Fibroblast of lung (primary cell): ENCODE results near the gene DCPS. TPM values are rescaled to one million over a fixed set of nuclear protein-coding genes. Genes with fewer than 3 reads are reported as not detected.

Experiments
- DNase-seq, 2 donors: peaks; one replicate each; pipeline versions ENCODE4 v3.0.0 to v3.0.0-alpha.2; 2010; ENCODE audit warnings: low read depth in 2 of 2
- H2AFZ ChIP-seq: 2 replicates; pipeline ENCODE4 v1.5.1; 2012; ENCODE audit warnings: low read length, control low read depth, inconsistent platforms
- H3K27ac ChIP-seq: 2 replicates; pipeline ENCODE4 v1.5.1; 2011; ENCODE audit warnings: low read length, control low read depth; ENCODE audit not compliant: insufficient read depth
- H3K27me3 ChIP-seq: 2 replicates; pipeline ENCODE4 v1.5.1; 2011; ENCODE audit warnings: mild to moderate bottlenecking, low read length; ENCODE audit not compliant: control insufficient read depth, insufficient read depth
- H3K36me3 ChIP-seq: 2 replicates; pipeline ENCODE4 v1.5.1; 2011; ENCODE audit warnings: low read length; ENCODE audit not compliant: control insufficient read depth, insufficient read depth
- H3K4me1 ChIP-seq: 2 replicates; pipeline ENCODE4 v1.5.1; 2011; ENCODE audit warnings: low read length; ENCODE audit not compliant: control insufficient read depth, insufficient read depth; ENCODE audit errors: extremely low read depth
- H3K4me2 ChIP-seq: 2 replicates; pipeline ENCODE4 v1.5.1; 2011; ENCODE audit warnings: low read length, control low read depth; ENCODE audit not compliant: insufficient read depth; ENCODE audit errors: extremely low read depth
- H3K4me3 ChIP-seq, 4 experiments: fragments of 200-600 bp in 1 of 4; sonication (generic) in 1 of 4; replicated peaks in 1 of 4; 2 replicates each; pipeline ENCODE4 v1.5.1; 2011 to 2016; ENCODE audit warnings: low read length in 4 of 4, low read depth in 3 of 4, mild to moderate bottlenecking in 3 of 4, control low read depth in 2 of 4, inconsistent platforms in 1 of 4, mixed read lengths in 1 of 4; ENCODE audit not compliant: insufficient read depth in 1 of 4; ENCODE audit errors: control extremely low read depth in 1 of 4
- H3K79me2 ChIP-seq: 2 replicates; pipeline ENCODE4 v1.5.1; 2012; ENCODE audit warnings: mild to moderate bottlenecking, low read length, inconsistent platforms; ENCODE audit not compliant: control insufficient read depth, insufficient read depth
- H3K9ac ChIP-seq: 2 replicates; pipeline ENCODE4 v1.5.1; 2011; ENCODE audit warnings: mild to moderate bottlenecking, low read length, control low read depth; ENCODE audit not compliant: insufficient read depth
- H3K9me3 ChIP-seq: 2 replicates; pipeline ENCODE4 v1.5.1; 2012; ENCODE audit warnings: low read depth, low read length; ENCODE audit not compliant: control insufficient read depth, insufficient read depth
- H4K20me1 ChIP-seq: 2 replicates; pipeline ENCODE4 v1.5.1; 2011; ENCODE audit warnings: low read length; ENCODE audit not compliant: control insufficient read depth, insufficient read depth; ENCODE audit errors: extremely low read depth
- EZH2 ChIP-seq: IDR thresholded peaks from 2 replicates; pipeline ENCODE4 v1.5.1; 2012; ENCODE audit warnings: low read length, control low read depth, mild to moderate bottlenecking; ENCODE audit errors: missing control alignments
- polyA plus RNA-seq, 2 donors: library from polyadenylated mRNA; depleted of rRNA in 1 of 2; stranded (reverse) in 1 of 2; unstranded in 1 of 2; fragments of >200 nt; gene quantifications; 2 replicates each; pipeline ENCODE4 v1.2.1, GENCODE V29; 2011 to 2012; ENCODE audit warnings: missing spikeins in 1 of 2
- total RNA-seq: library from RNA; depleted of rRNA; stranded (reverse); fragments of >200 nt; gene quantifications from 2 replicates; pipeline ENCODE4 v1.2.1, GENCODE V29; 2014
- TF ChIP-seq, protein P1 (sequence below), 2 donors: IDR thresholded peaks in 1 of 2; conservative IDR thresholded peaks in 1 of 2; 1 replicate in 1 of 2; 2 replicates in 1 of 2; pipeline ENCODE4 v1.5.1; 2011 to 2012; ENCODE audit warnings: low read length in 2 of 2, control low read depth in 1 of 2, inconsistent platforms in 1 of 2, low read depth in 1 of 2, mild to moderate bottlenecking in 1 of 2

The DCPS gene
- total and polyA plus RNA-seq, 2 donors (not counting 1 experiment from before 2014, with no cell fraction given) = 13.0 to 22.7 TPM

DNA sequence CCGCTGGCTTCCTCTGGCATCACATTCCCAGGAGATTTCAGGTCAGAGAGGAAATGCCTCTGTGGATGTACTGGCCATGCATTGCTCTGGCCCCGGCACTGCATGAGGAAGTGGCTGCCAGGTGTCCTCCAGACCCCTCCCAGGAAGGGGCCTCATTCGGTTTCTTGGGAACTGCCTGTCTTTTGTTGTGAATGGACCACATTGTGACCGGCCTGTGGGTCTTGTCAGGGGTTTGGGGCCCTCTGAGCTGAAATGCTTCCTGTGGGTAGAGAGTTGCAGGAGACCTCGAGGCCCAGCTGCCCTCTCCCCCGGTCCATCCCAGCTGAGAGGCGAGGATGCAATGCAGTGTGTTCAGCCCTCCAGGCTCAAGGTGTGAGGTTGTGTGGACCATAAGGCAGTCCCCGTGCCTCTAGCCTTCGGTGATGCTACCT, 32.8 kb downstream of the DCPS start:
- H3K4me1 ChIP-seq = peaks cover 18% of the 10 kb centered on the region
- H3K4me2 ChIP-seq = no peak overlapping the region
- no peak overlapping the region for H3K9ac ChIP-seq
- DNase-seq = peak in 1 of 2 donors; percentile 14
- no peak overlapping the region for H2AFZ ChIP-seq
- H3K79me2 ChIP-seq = no peaks in the 10 kb centered on the region
- TF ChIP-seq EZH2 = no peak
- TF ChIP-seq, protein P1, sequence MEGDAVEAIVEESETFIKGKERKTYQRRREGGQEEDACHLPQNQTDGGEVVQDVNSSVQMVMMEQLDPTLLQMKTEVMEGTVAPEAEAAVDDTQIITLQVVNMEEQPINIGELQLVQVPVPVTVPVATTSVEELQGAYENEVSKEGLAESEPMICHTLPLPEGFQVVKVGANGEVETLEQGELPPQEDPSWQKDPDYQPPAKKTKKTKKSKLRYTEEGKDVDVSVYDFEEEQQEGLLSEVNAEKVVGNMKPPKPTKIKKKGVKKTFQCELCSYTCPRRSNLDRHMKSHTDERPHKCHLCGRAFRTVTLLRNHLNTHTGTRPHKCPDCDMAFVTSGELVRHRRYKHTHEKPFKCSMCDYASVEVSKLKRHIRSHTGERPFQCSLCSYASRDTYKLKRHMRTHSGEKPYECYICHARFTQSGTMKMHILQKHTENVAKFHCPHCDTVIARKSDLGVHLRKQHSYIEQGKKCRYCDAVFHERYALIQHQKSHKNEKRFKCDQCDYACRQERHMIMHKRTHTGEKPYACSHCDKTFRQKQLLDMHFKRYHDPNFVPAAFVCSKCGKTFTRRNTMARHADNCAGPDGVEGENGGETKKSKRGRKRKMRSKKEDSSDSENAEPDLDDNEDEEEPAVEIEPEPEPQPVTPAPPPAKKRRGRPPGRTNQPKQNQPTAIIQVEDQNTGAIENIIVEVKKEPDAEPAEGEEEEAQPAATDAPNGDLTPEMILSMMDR (conservative IDR thresholded peaks at IDR 0.05 in 1 of 2, IDR thresholded peaks at IDR 0.05 in 1 of 2; ENCODE audit: low read depth in 1 of 2, low read length in 2 of 2) = no peak
- H3K27me3 ChIP-seq = no peaks in the 10 kb centered on the region
- H3K4me3 ChIP-seq = no peak overlapping the region
- no peak overlapping the region for H3K27ac ChIP-seq
- H3K36me3 ChIP-seq = peaks cover 5% of the 10 kb centered on the region
- no peaks in the 10 kb centered on the region for H3K9me3 ChIP-seq
- H4K20me1 ChIP-seq = no peaks in the 10 kb centered on the region

DNA sequence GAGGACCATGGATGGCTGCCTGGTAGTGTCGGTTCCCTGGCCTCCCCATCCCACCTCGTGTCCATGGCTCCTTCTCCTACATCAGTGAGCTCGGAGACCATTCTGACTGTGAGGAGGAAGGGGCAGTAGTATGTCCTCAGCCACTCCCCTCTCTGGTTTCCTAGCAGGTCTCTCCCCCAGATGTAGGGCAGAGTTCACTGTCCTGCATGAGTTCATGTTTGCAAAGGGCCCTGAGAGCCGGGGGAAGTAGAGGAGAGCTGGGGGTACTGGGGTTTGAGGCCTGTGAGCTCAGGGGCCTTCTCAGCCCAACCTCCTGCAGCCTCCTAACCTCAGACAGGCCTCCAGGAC, 33.2 kb downstream of the DCPS start:
- Histone ChIP-seq H2AFZ (no peak overlapping the region), H3K36me3 (peaks cover 5% of the 10 kb centered on the region), H3K79me2 (no peaks in the 10 kb centered on the region), H3K4me3 (no peak overlapping the region), H4K20me1 (no peaks in the 10 kb centered on the region), H3K27me3 (no peaks in the 10 kb centered on the region), H3K4me2 (no peak overlapping the region), H3K4me1 (peaks cover 17% of the 10 kb centered on the region), H3K27ac (no peak overlapping the region), H3K9me3 (no peaks in the 10 kb centered on the region), H3K9ac (no peak overlapping the region)
- no peak for TF ChIP-seq EZH2
- TF ChIP-seq, protein P1 (conservative IDR thresholded peaks at IDR 0.05 in 1 of 2, IDR thresholded peaks at IDR 0.05 in 1 of 2; ENCODE audit: low read depth in 1 of 2, low read length in 2 of 2) = no peak
- no peak for DNase-seq

DNA sequence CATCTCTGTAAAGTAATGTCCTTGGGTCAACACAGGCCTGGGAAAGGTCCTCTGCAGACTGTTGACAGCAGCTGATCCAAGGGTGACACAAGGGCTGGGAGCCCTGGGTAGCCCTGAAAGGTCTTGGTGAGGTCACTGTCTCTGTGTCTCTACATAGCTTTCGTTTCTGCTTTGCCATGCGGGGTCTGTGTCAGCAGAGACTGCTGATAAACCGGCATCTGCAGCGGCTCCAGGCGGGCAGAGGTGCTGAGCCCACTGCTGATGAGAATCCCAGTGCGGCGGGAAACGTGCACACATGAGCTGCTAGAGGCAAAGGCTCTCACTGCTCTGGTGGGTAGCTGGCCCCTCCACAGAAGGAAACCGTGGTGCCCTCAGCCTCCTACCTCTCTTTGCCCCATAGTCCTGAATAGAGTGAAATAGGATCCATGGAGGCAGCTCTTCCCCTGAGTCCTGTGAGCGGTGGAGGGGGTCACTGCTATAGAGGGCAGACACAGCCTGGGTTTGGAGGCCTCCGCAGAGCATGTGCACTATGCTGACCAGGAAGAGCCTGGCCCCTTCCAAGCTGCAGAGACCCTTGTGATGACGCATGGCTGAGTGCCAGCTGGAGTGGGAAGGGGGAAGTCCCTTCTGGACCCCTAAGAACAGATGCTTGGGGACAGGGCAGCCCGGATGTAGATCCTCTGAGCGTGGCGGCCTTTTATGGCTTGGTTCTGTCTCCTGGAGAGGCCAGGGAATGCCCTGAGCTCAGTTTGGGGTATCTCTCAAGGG, 33.8 kb downstream of the DCPS start:
- no peaks in the 10 kb centered on the region for H3K79me2 ChIP-seq
- no peaks in the 10 kb centered on the region for H3K27me3 ChIP-seq
- peaks cover 14% of the 10 kb centered on the region for H3K4me1 ChIP-seq
- H4K20me1 ChIP-seq = no peaks in the 10 kb centered on the region
- H3K9ac ChIP-seq = no peak overlapping the region
- no peaks in the 10 kb centered on the region for H3K9me3 ChIP-seq
- DNase-seq = no peak
- H2AFZ ChIP-seq = no peak overlapping the region
- H3K36me3 ChIP-seq = peaks cover 5% of the 10 kb centered on the region
- no peak overlapping the region for H3K27ac ChIP-seq
- H3K4me3 ChIP-seq = no peak overlapping the region
- TF ChIP-seq, protein P1 (conservative IDR thresholded peaks at IDR 0.05 in 1 of 2, IDR thresholded peaks at IDR 0.05 in 1 of 2; ENCODE audit: low read depth in 1 of 2, low read length in 2 of 2) = no peak
- no peak for TF ChIP-seq EZH2
- no peak overlapping the region for H3K4me2 ChIP-seq
